H1 (cell line): ENCODE data around the gene CARD11. TPM values are rescaled to one million over a fixed set of nuclear protein-coding genes. Genes with fewer than 3 reads are reported as not detected.

ENCODE experiments used
- CTCF ChIA-PET: fragments of 300-600 bp; sonication (Branson Sonifier 250); formaldehyde crosslinking; loops from one replicate; lab custom pipeline; 2021; ENCODE audit not compliant: partially characterized antibody; lab: Charles Lee
- POLR2A ChIA-PET: fragments of 300-600 bp; sonication (Branson Sonifier 250); formaldehyde crosslinking; loops from one replicate; lab custom pipeline; 2021; ENCODE audit warnings: inconsistent platforms; ENCODE audit not compliant: partially characterized antibody; lab: Charles Lee
- DNase-seq, 2 experiments: peaks; one replicate each; pipeline versions ENCODE4 v3.0.0 to v3.0.0-alpha.2; 2010 to 2022; ENCODE audit warnings: low spot score in 2 of 2, low read depth in 1 of 2, mixed read lengths in 1 of 2
- FAIRE-seq: peaks from 2 replicates; lab custom pipeline; 2011; peaks lifted over from hg19 to GRCh38; lab: Jason Lieb, UNC
- H2AFZ ChIP-seq: 2 replicates; pipeline ENCODE4 v1.8.1; 2012; ENCODE audit warnings: low read length, inconsistent platforms
- H2AK5ac ChIP-seq: 2 replicates; pipeline ENCODE4 v1.6.1; 2013; ENCODE audit warnings: low read depth, low read length
- H2BK120ac ChIP-seq: replicated peaks from 2 replicates; pipeline ENCODE3; 2013; ENCODE audit warnings: low read depth, low read length, inconsistent platforms
- H2BK12ac ChIP-seq: 2 replicates; pipeline ENCODE4 v1.6.1; 2013; ENCODE audit warnings: low read depth, low read length
- H2BK15ac ChIP-seq: 2 replicates; pipeline ENCODE4 v1.6.1; 2013; ENCODE audit warnings: low read length
- H2BK20ac ChIP-seq: 2 replicates; pipeline ENCODE4 v1.6.1; 2013; ENCODE audit warnings: low read length
- H2BK5ac ChIP-seq: 2 replicates; pipeline ENCODE4 v1.6.1; 2013; ENCODE audit warnings: low read depth, low read length
- H3K14ac ChIP-seq: 2 replicates; pipeline ENCODE4 v1.6.1; 2013; ENCODE audit warnings: inconsistent platforms; ENCODE audit not compliant: insufficient read length
- H3K18ac ChIP-seq: 2 replicates; pipeline ENCODE4 v1.6.1; 2013; ENCODE audit warnings: low read length; ENCODE audit errors: extremely low read depth
- H3K23ac ChIP-seq: 2 replicates; pipeline ENCODE4 v1.6.1; 2013; ENCODE audit warnings: inconsistent platforms; ENCODE audit not compliant: insufficient read length
- H3K23me2 ChIP-seq: 2 replicates; pipeline ENCODE4 v1.6.1; 2013; ENCODE audit warnings: low read depth, low read length
- H3K27ac ChIP-seq: 2 replicates; pipeline ENCODE4 v1.6.1; 2011; ENCODE audit warnings: low read depth, low read length, inconsistent platforms
- H3K27me3 ChIP-seq, 4 experiments: replicated peaks in 1 of 4; 1 replicate in 1 of 4; 2 replicates in 3 of 4; pipeline versions ENCODE4 v1.6.1 to v1.8.1; 2011 to 2013; ENCODE audit warnings: low read length in 3 of 4, mild to moderate bottlenecking in 3 of 4, inconsistent platforms in 2 of 4, mixed read lengths in 2 of 4, moderate library complexity in 1 of 4; ENCODE audit not compliant: control insufficient read depth in 3 of 4, insufficient read depth in 3 of 4; ENCODE audit errors: extremely low read depth in 1 of 4
- H3K36me3 ChIP-seq, 4 experiments: 2 replicates each; pipeline versions ENCODE4 v1.6.1 to v1.8.1; 2011 to 2013; ENCODE audit warnings: mild to moderate bottlenecking in 4 of 4, low read length in 3 of 4, moderate library complexity in 2 of 4, control low read depth in 1 of 4, inconsistent platforms in 1 of 4; ENCODE audit not compliant: insufficient read depth in 4 of 4, control insufficient read depth in 2 of 4
- H3K4ac ChIP-seq: replicated peaks from 2 replicates; pipeline ENCODE3; 2013; ENCODE audit warnings: low read length, low read depth, mixed read lengths, inconsistent platforms; ENCODE audit not compliant: insufficient read length
- H3K4me1 ChIP-seq, 4 experiments: replicated peaks in 1 of 4; 1 replicate in 1 of 4; 2 replicates in 3 of 4; pipeline versions ENCODE4 v1.6.1 to v1.8.1; 2011 to 2013; ENCODE audit warnings: low read length in 3 of 4, inconsistent platforms in 2 of 4, mixed read lengths in 1 of 4; ENCODE audit not compliant: insufficient read depth in 4 of 4, control insufficient read depth in 3 of 4
- H3K4me2 ChIP-seq, 2 experiments: 2 replicates each; pipeline versions ENCODE4 v1.6.1 to v1.8.1; 2011 to 2013; ENCODE audit warnings: low read depth in 2 of 2, low read length in 2 of 2, control low read depth in 1 of 2, inconsistent platforms in 1 of 2, mild to moderate bottlenecking in 1 of 2; ENCODE audit not compliant: insufficient read depth in 1 of 2
- H3K4me3 ChIP-seq, 4 experiments: fragments of 200-600, 300-600 bp in 1 of 4; sonication (generic), shearing (Covaris generic), sonication (Bioruptor Twin) in 1 of 4; 2 replicates each; pipeline versions ENCODE4 v1.5.1 to v1.8.1; 2011 to 2016; ENCODE audit warnings: low read length in 4 of 4, low read depth in 3 of 4, control low read depth in 2 of 4, inconsistent platforms in 2 of 4, mild to moderate bottlenecking in 2 of 4, mixed read lengths in 1 of 4, moderate library complexity in 1 of 4; ENCODE audit not compliant: insufficient read depth in 2 of 4; ENCODE audit errors: extremely low read depth in 1 of 4
- H3K56ac ChIP-seq: replicated peaks from 2 replicates; pipeline ENCODE3; 2013; ENCODE audit warnings: low read depth, mild to moderate bottlenecking, mixed read lengths, low read length, inconsistent platforms; ENCODE audit not compliant: insufficient read length
- H3K79me1 ChIP-seq: 2 replicates; pipeline ENCODE4 v1.6.1; 2013; ENCODE audit warnings: low read depth, low read length, control low read depth
- H3K79me2 ChIP-seq, 2 experiments: 2 replicates each; pipeline versions ENCODE4 v1.6.1 to v1.8.1; 2012 to 2013; ENCODE audit warnings: low read length in 2 of 2, mild to moderate bottlenecking in 2 of 2, inconsistent platforms in 1 of 2; ENCODE audit not compliant: insufficient read depth in 2 of 2, control insufficient read depth in 1 of 2
- H3K9ac ChIP-seq, 4 experiments: replicated peaks in 1 of 4; 1 replicate in 1 of 4; 2 replicates in 3 of 4; pipeline versions ENCODE4 v1.6.1 to v1.8.1; 2011 to 2013; ENCODE audit warnings: low read depth in 3 of 4, low read length in 3 of 4, control low read depth in 2 of 4, mild to moderate bottlenecking in 2 of 4, moderate library complexity in 2 of 4, inconsistent platforms in 1 of 4; ENCODE audit errors: extremely low read depth in 1 of 4
- H3K9me3 ChIP-seq, 2 experiments: 2 replicates each; pipeline versions ENCODE4 v1.6.1 to v1.8.1; 2012 to 2013; ENCODE audit warnings: mild to moderate bottlenecking in 2 of 2, moderate library complexity in 2 of 2, control low read depth in 1 of 2, inconsistent platforms in 1 of 2, low read depth in 1 of 2, low read length in 1 of 2, mixed read lengths in 1 of 2; ENCODE audit not compliant: insufficient read depth in 2 of 2
- H4K20me1 ChIP-seq, 2 experiments: replicated peaks in 1 of 2; 2 replicates each; pipeline versions ENCODE3 to v1.8.1; 2011 to 2013; ENCODE audit warnings: inconsistent platforms in 2 of 2, low read length in 2 of 2, mild to moderate bottlenecking in 1 of 2; ENCODE audit not compliant: insufficient read depth in 2 of 2, control insufficient read depth in 1 of 2
- H4K5ac ChIP-seq: 2 replicates; pipeline ENCODE4 v1.6.1; 2013; ENCODE audit warnings: low read length, low read depth, mixed read lengths, inconsistent platforms; ENCODE audit not compliant: insufficient read length
- H4K8ac ChIP-seq: 2 replicates; pipeline ENCODE4 v1.8.0; 2013; ENCODE audit warnings: mild to moderate bottlenecking, moderate library complexity, low read length, inconsistent platforms; ENCODE audit not compliant: insufficient read depth; ENCODE audit errors: extremely low read depth
- H4K91ac ChIP-seq: replicated peaks from 2 replicates; pipeline ENCODE3; 2013; ENCODE audit warnings: low read length, mixed read lengths, inconsistent platforms; ENCODE audit not compliant: insufficient read length
- RAD21 ChIP-seq, 2 experiments: IDR thresholded peaks in 1 of 2; conservative IDR thresholded peaks in 1 of 2; 2 replicates each; pipeline ENCODE4 v1.6.1; 2011; ENCODE audit warnings: low read depth in 2 of 2, low read length in 2 of 2, improper control_type of control experiment in 1 of 2, inconsistent platforms in 1 of 2, mild to moderate bottlenecking in 1 of 2, moderate library complexity in 1 of 2
- SP1 ChIP-seq: IDR thresholded peaks from 2 replicates; pipeline ENCODE4 v1.6.1; 2011; ENCODE audit warnings: low read depth, low read length
- WGBS, 2 experiments: shearing (Covaris generic) in 1 of 2; methylation state at CpG; one replicate each; pipeline versions ENCODE4 v1.1.6 to v1.1.7; 2013 to 2015; ENCODE audit warnings: low lambda C conversion rate in 2 of 2, mixed read lengths in 2 of 2, inconsistent platforms in 1 of 2, low coverage in 1 of 2, missing lambda C conversion rate in 1 of 2; ENCODE audit not compliant: insufficient replicate concordance in 2 of 2, insufficient coverage in 1 of 2, insufficient read length in 1 of 2; ENCODE audit errors: extremely low coverage in 1 of 2, missing lambda C conversion rate in 1 of 2; 5-methylcytosine and 5-hydroxymethylcytosine counted together
- polyA plus RNA-seq, 7 experiments: library from polyadenylated mRNA; depleted of rRNA in 3 of 7; stranded (reverse) in 5 of 7; unstranded in 2 of 7; fragments of >200 nt in 5 of 7; fragments of 200-250 nt in 2 of 7; gene quantifications; 1 replicate in 5 of 7; 2 replicates in 1 of 7; 4 replicates in 1 of 7; pipeline versions ENCODE4 v1.2.1 to v1.2.3, GENCODE V29; 2011 to 2013; ENCODE audit warnings: missing spikeins in 2 of 7, mixed read lengths in 2 of 7
- total RNA-seq: library from RNA; stranded (reverse); fragmentation: NEBNext Ultra II Directional; extraction: Animal tissue kit (Norgen Biotek cat#: 25700); gene quantifications from 2 replicates; pipeline ENCODE4 v1.2.1, GENCODE V29; 2021

Gene CARD11
- total and polyA plus RNA-seq, 2 of the 8 experiments (the other 6 are each of a cell fraction or from before 2014, with no cell fraction given) = 12.6 to 29.8 TPM

GRCh38 chr7:2997014-2997413 is 46.7 kb downstream of the CARD11 start:
- Histone ChIP-seq H3K9me3 (no peaks in the 10 kb centered on the region), H3K79me1 (no peaks in the 10 kb centered on the region), H3K56ac (no peak overlapping the region), H2BK5ac (no peak overlapping the region), H4K91ac (no peak overlapping the region), H3K27ac (no peak overlapping the region), H3K79me2 (no peaks in the 10 kb centered on the region), H4K8ac (no peak overlapping the region; the same call in 1 of the 2 replicates), H4K5ac (no peak overlapping the region), H3K4me2 (no peak overlapping the region), H3K9ac (no peak overlapping the region), H3K4me1 (no peaks in the 10 kb centered on the region; a peak in 2 of 7 replicates), H2AK5ac (no peak overlapping the region), H4K20me1 (no peaks in the 10 kb centered on the region), H3K23me2 (no peaks in the 10 kb centered on the region), H3K36me3 (no peaks in the 10 kb centered on the region), H3K27me3 (no peaks in the 10 kb centered on the region), H3K23ac (no peak overlapping the region), H2AFZ (no peak overlapping the region), H2BK15ac (no peak overlapping the region), H2BK20ac (no peak overlapping the region), H3K4ac (no peak overlapping the region), H3K18ac (no peak overlapping the region), H3K4me3 (no peak overlapping the region), H2BK120ac (no peak overlapping the region), H2BK12ac (no peak overlapping the region), H3K14ac (no peak overlapping the region)
- CTCF ChIA-PET = interaction anchor here (0.5 to 2.2 kb wide), 3 partner anchors 75 to 132 kb away, joined by 3 to 6 read pairs (median 5); no protein-coding TSS in a partner anchor
- DNase-seq = no peak
- FAIRE-seq = no peak
- WGBS, 2 experiments = 88% methylated on average over 10 of the region's 10 CpGs; no CpG with 5 or more reads in 1 of the 2 experiments
- no peak for TF ChIP-seq RAD21 (IDR thresholded peaks at IDR 0.05 in 1 of 2, conservative IDR thresholded peaks at IDR 0.05 in 1 of 2; ENCODE audit: low read depth in 2 of 2, low read length in 2 of 2)
- no peak for TF ChIP-seq SP1
- TF ChIP-seq, all 59 proteins: peak for 0
- POLR2A ChIA-PET = interaction anchor here (0.9 kb wide), 1 partner anchor 53 kb away, joined by 3 read pairs; no protein-coding TSS in a partner anchor
